Raji (cell line): ENCODE measurements around the gene EYS.

Experiments
- POLR2A ChIP-seq: IDR thresholded peaks from 2 replicates; pipeline ENCODE4 v1.6.1; 2011; ENCODE audit warnings: low read depth, low read length, control low read depth; ENCODE audit not compliant: insufficient read depth

Gene EYS

DNA sequence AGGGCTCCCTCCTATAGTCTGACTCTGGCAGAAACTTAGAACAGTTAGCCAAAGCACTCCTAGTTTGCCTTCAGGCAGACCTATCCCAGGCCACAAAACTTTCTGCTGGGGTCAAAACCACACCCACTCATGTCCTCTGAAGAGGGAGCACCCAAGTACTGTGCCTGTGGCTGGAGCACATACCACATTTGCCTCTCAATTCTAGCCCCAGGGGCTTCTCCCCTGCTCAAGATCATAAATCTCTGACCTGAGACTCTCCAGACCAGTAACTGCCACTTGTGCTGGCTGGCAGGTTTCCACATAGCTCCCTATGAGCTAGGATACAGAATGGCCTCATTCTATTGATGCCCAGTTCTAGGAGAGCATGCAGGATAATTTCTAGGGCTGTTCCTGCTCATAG, 781.0 kb downstream of the EYS start:
- TF ChIP-seq POLR2A, result no peak

DNA sequence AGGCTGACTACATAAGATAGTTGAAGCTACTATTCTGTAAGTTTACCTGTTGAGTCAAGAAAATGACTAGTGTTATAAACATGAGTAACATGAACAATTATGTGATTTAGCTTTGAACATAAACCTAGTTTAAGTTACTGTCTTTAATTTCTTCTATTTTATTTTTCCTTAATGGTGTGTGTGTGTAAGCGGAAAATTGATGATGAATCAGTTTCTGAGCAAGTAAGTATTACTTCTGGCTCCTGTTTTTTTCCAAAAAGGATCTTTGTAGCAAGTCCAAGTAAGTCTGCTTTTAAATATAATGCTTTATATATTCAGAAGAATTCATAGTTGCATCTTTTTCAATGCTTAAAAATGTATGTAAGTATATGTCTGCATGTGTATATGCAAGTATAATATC, 786.8 kb downstream of the EYS start:
- no peak for TF ChIP-seq POLR2A

DNA sequence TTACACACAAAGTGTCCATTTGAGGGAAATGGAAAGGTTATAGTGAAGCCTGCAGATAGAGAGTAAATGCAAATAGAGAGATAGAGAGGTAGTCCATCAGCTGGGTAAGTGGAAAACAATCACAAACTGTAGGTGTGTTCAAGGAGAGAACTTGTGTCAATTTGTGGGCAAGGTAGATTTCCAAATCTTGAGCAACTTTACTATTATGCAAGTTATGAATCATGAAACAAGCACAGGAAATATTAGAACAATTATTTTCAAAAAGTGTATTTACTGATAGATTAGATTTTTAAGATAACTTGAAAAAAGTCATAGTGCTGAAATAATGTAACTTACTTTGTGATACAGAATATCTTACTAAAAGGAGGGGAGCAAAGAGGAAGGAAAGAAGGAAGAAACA, 792.9 kb downstream of the EYS start:
- no peak for TF ChIP-seq POLR2A

DNA sequence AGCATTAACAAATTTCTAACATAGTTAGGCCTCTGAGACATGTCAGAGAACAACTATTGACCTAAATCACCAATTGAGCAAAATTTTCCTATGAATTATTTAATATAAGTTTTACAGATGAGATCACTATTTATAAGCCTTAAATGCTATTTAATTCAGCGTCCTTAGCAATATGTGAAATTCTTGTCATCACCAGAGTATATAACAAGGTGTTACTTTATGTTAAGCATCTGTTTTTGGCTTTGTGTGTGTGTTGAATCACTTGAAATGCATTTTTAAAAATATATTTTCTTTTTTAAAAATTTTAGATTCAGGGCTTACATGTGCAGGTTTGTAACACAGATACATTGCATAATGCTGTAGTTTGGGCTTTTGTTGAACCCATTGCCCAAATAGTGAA, 794.1 kb downstream of the EYS start:
- no peak for TF ChIP-seq POLR2A

DNA sequence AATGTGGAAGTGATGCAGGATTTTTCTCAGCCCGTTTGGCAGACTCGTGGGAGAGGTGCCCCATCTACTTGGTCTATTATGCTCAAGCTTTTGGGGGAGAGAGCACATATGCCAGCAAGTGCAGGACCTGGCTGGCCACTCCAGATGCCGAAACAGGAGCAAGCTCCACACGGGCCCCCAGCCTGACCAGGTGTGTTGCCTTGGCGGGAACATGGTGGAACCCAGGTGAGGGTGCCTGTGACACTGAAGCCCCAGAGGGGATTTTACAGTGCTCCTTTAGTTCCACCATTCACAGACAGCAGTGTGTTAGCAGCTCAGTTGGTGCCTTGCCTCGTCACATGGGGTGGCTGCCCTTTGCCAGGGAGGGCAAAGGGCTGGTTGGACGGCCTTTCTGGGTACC, 798.9 kb downstream of the EYS start:
- no peak for TF ChIP-seq POLR2A

DNA sequence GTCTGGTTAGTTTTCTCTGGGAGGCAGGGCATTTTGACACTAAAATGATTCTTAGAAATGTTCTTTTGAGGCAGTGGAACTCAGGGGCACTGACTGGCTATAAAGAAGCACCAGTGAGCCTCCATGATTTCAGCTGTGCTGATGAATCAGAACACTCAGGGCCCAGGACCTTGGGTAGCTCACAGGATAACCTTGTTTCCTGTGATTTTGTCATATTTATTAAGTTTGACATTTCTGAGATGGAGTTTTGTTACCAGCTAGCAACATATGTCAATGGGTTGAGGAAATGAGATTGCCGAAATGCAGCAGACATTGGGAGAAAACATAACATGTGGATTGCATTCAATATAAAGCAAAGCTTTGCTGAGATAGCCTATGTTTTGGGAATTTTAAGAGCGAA, 802.4 kb downstream of the EYS start:
- no peak for TF ChIP-seq POLR2A

DNA sequence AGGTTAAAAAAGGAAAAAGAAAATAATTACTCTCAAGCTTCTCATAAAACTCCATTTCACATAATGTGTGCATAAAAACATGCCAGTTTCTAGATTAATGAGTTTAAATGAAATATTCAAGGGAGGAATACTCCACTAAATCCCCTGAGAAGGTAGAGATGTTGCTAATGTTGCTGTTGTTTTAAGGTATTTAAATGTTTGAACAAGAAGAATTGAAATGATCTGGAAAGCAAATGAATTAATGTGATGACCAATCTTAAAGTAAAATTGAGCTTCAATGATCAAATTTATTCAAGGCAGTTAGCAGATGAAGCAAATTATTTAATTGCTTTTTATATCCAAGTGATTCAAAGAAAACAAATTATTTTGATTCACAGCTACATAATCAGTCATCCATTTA, 804.4 kb downstream of the EYS start:
- TF ChIP-seq POLR2A, result no peak

DNA sequence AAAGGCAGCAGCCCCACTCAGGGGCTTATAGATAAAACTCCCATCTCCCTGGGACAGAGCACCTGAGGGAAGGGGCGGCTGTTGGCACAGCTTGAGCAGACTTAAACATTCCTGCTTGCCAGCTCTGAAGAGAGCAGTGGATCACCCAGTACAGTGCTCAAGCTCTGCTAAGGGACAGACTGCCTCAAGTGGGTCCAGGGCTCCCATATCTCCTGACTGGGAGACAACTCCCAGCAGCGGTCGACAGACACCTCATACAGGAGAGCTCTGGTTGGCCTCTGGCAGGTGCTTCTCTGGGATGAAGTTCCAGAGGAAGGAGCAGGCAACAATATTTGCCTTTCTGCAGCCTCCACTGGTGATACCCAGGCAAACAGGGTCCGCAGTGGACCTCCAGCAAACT, 810.1 kb downstream of the EYS start:
- TF ChIP-seq POLR2A, result no peak

DNA sequence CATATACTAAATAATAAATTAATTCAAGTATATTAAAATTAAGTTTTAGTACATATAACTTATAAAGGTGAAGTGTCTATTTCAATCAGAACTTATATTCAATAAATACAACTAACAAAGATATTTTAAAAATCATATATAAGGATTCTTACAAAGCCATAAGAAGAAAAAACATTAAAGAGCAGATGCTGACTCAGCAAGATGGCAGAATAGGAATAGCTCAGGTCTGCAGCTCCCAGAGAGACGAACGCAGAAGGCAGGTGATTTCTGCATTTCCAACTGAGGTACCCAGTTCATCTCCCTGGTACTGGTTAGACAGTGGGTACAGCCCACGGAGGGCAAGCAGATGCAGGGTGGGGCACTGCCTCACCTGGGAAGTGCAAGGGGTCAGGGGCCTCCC, 811.1 kb downstream of the EYS start:
- no peak for TF ChIP-seq POLR2A

DNA sequence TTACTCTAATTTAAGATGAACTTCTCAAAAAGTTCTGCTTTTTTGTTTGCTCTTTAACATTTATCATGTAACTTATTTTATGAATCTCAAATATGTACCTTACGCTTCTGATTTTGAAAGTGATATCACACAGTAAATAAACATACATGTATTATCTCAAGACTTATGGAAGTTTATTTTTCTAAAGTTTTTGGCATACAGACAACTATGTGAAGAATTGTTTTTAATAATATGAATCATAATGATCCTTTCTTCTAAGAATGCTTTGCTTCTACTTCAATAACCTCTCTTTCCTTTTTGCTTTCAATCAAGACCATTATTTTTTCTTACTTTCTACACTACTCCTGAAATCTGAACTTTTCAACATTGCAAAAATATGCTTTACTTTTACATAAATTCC, 816.4 kb downstream of the EYS start:
- no peak for TF ChIP-seq POLR2A

DNA sequence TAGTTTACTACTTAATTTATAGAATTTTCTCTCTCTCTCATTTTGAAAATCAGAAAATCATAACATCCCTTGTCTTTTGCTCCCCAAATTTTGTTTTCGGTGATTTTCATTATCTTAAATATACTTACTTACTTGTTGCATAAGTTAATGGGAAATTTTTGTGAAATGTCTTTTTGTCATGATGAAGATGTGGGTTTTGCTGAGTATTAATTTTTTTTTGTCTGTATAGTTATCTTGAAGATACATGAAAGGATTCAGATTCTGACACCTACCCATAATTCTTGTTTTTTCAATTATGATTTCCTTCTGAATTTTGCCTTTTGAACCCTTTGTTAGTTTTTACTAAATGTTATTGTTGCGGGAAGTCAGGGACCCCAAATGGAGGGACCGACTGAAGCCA, 817.9 kb downstream of the EYS start:
- TF ChIP-seq POLR2A, result no peak

DNA sequence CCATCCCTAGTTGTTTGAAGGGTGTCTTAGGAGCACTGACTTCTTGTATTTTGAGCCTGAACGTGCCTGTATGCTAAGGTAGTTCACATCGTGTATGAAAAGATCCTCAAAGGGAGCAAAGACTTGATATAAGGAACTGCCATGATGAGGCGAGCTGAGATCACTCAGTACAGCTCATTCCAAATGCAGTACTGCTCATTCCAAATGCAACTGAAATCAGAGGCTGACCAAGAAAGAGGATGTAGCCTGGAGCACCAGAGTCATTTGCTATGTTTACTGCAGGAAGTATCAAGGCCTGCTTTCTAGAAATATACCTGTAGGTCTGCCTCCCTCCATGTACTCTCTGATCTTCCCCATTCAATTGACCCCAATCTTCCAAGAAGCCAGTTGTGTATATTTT, 832.2 kb downstream of the EYS start:
- TF ChIP-seq POLR2A, result no peak

DNA sequence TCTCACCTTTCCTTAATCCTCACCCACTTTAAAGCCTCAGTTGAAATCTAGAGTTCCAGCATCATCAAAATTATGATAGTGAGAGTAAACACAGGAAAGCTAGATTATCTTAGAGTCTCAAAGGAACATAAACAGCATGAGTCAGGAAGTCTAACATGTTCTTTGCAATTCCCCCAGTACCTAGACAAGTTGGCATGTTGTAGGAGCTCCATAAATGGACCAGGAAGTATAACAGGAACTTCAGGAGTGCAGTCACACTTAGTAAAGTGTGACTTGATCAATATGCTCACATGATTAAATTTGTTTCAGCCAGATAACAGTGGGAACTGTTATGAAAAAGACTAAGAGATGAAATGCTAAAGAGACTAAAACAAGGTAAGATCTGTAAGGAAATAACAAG, 834.4 kb downstream of the EYS start:
- no peak for TF ChIP-seq POLR2A

DNA sequence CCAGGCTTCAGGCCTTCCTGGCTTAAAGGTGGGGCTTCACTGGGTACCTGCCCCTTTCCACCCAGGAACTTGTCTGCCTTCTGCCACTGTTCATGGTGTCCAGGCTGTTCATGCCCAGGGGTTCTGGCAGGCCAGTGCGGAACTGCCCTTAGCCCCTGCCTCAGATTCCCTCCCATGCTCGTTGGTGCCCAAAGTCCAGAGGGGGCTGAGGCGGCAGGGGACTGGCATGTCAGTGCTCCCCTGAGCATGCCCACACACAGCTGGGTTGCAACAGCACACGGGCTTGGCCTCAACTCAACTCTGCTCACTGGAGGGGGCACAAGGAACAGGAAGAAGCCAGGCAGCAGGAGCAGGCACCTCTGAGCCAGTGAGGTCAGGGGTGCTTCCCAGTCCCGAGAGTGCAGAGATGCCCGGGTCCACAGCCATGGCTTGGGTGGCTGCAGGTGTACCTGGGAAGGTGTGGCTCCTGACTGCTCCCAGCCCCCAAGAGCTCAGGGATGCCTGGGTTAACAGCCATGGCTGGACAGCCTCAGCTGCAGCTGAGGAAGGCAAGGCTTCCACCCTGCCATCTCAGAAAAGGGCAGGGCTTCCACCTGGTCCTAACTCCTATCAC, 845.9 kb downstream of the EYS start:
- no peak for TF ChIP-seq POLR2A

DNA sequence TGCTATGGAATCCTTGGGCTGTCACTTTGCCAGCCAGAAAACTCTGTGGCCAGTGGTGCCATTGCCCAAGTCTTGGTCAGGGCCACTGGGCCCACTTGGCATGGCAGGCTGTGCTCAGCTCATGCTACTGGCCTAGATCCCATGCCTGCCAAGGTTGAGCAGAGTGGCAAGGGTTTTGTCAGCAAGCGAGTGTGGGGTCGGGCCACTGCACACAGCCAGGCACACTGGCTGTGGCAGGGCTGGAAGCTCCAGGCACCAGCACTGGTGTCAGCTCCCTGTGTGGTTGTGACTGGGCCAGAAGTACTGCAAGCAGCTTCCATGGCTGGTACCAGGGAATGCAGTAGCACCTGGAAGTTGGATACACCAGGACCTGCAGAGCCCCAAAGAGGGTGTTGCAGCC, 846.8 kb downstream of the EYS start:
- TF ChIP-seq POLR2A, result no peak

DNA sequence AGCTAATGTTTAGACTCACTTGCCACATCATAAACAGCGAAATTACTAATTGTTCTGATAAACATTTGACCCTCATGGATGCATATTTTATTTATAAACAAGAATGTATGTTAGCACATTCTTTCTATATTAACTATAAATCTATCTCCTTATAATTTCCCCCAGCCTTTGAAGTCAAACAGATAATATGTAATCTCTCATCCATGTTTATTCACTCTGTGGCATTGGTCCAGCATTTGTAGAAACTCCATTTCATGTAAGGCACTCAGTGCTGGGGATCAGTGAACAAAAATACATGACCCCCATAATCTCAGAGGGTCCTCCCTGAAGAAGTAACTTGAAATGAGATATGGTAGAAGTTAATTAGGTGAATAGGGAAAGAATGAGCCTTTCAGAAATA, 856.9 kb downstream of the EYS start:
- TF ChIP-seq POLR2A, result no peak

DNA sequence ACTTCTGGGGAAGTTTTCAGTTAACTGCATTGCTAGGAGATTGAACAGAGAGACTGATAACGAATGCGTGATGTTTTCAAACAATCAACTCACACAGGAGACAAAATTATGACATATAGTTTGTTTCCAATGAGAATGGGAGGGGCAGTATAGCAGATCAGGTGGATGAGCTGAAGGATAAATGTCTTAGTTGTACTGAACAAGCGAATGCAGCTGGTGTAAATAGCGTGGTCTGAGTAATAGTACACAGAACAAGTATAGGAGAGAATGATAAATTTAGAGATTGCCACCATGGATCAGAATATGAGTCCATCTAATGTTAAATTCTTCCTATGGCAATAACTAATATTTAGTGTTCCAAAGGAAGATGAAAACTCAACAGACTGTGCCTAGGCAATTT, 858.6 kb downstream of the EYS start:
- TF ChIP-seq POLR2A, result no peak

DNA sequence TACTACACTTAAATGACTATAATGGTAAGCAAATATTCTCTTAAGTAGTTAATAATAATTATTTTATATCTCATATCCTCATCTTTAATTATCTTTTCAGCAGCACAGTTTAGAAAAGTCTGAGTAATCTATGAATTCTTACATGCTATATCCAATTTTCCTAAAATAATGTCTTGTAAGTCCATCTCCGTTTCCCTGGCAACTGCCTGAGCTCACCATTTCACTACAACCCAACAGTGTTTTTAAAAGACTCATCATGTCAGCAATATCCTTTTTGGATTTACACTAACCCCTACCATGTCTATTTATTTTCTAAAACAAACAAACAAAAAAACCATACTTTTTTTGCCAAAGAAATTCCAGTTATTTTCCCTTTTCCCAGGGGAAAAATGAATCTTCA, 859.6 kb downstream of the EYS start:
- no peak for TF ChIP-seq POLR2A

DNA sequence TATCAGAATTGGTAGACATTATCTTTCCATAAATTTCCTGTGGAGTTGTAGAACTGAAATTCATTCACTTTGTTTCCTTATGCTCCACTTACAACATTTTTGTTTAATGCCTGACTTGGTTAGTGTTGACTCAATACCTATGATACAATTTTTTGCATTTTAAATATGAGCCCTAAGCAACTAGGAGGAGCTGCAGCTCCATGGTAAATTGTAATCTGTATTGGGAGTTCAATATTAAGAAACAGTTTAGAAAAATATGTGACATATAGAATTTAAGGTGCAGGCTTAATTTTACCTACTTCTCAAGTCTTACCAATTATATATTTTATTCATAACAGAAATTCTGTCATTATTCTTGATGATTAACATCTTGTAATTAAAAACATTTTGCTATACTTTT, 868.3 kb downstream of the EYS start:
- TF ChIP-seq POLR2A, result no peak

DNA sequence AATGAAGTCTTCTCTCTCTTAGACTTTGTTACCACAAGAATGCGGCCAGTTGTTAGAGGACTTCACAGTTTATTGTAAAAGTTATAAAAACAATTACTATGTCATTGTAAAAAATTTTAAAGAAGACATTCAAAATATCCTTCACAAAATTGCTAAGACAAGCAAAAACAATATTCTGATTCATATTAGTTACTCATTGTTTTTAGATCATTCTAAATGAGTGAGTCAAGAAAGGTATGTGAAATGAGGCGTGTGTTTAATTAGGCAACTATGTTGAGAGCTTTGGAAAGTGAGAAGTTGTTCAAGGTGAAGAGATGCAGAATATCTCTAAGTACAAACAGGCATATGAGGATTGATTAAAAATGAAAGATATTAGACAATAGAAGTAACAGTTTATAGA, 875.3 kb downstream of the EYS start:
- no peak for TF ChIP-seq POLR2A
